ENCODE data around the gene CDH23. TPM values are rescaled to one million over a fixed set of nuclear protein-coding genes. Genes with fewer than 3 reads are reported as not detected.

Gene CDH23
- total and polyA plus RNA-seq, 9 of the 15 experiments (the other 6 are each of a cell fraction or from before 2014, with no cell fraction given), result 0.18 to 1.2 (median 0.47) TPM

DNA sequence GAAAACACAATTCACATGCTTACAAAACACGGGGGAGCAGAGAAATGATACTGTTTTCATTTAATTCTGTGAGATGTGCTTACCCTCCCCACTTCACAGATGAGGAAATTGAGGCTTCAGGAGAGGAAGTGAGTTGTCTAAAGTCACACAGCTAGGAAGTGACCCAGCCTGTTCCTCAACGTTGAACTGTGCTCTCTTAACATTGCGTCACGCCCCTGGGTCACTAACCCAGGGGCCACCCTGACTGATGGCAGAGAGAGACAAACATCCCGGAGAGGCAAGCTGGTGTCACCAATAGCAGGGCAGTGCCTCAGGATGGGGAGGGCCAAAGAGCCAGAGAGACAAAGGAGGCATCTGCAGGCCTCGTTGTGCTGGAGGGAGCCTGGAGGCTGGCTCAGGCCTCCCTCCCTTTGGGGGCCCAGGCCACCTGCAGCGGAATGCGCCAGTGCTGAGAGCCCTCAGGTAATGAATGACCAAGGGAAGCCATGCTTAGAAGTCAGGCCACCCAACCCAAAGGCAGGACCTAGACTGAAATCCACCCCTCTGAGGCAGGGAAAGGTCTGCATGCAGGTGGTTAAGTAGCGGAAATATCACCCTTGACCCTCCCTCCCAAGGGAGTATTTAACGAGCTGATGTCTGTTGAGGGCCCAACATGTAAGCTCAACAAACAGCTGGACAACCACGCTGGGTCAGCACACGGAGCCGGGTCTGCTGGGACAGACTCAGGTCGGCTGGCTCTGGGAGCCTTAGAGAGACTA is 241.5 kb downstream of the CDH23 start (continued):
- TF ChIP-seq, protein P1, sequence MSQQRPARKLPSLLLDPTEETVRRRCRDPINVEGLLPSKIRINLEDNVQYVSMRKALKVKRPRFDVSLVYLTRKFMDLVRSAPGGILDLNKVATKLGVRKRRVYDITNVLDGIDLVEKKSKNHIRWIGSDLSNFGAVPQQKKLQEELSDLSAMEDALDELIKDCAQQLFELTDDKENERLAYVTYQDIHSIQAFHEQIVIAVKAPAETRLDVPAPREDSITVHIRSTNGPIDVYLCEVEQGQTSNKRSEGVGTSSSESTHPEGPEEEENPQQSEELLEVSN (IDR thresholded peaks at IDR 0.05; ENCODE audit: borderline replicate concordance in 1 of 2, extremely low read depth in 1 of 2, insufficient read depth in 1 of 2, insufficient read length in 1 of 2, low read depth in 1 of 2, low read length in 1 of 2, poor library complexity in 1 of 2, severe bottlenecking in 1 of 2), result peak in 1 of 2 experiments; percentile 35
- no peak for TF ChIP-seq MED1 (CRISPR knock-in tag; IDR thresholded peaks at IDR 0.05; ENCODE audit: borderline replicate concordance)
- TF ChIP-seq, protein P2, sequence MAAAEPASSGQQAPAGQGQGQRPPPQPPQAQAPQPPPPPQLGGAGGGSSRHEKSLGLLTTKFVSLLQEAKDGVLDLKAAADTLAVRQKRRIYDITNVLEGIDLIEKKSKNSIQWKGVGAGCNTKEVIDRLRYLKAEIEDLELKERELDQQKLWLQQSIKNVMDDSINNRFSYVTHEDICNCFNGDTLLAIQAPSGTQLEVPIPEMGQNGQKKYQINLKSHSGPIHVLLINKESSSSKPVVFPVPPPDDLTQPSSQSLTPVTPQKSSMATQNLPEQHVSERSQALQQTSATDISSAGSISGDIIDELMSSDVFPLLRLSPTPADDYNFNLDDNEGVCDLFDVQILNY (CRISPR knock-in tag; IDR thresholded peaks at IDR 0.05), result no peak
- no peak for TF ChIP-seq TCF7 (IDR thresholded peaks at IDR 0.05; ENCODE audit: borderline replicate concordance)
- TF ChIP-seq PPARD (CRISPR knock-in tag; IDR thresholded peaks at IDR 0.05), result no peak
- TF ChIP-seq NRF1 (conservative IDR thresholded peaks at IDR 0.05 in 1 of 2, IDR thresholded peaks at IDR 0.05 in 1 of 2), result peak; percentile 49 to 52; a peak in 1 of 4 replicates
- no peak for TF ChIP-seq ZSCAN29 (IDR thresholded peaks at IDR 0.05)
- TF ChIP-seq, protein P3, sequence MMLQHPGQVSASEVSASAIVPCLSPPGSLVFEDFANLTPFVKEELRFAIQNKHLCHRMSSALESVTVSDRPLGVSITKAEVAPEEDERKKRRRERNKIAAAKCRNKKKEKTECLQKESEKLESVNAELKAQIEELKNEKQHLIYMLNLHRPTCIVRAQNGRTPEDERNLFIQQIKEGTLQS (IDR thresholded peaks at IDR 0.05), result peak; percentile 96
- TF ChIP-seq, protein P3 (CRISPR knock-in tag; conservative IDR thresholded peaks at IDR 0.05), result peak; percentile 27; the same call in 1 of the 2 replicates
- no peak for TF ChIP-seq ZNF263 (CRISPR knock-in tag; IDR thresholded peaks at IDR 0.05; ENCODE audit: borderline replicate concordance)
- no peak for TF ChIP-seq SP1 (CRISPR knock-in tag; IDR thresholded peaks at IDR 0.05)
- no peak for TF ChIP-seq POLR2AphosphoS2 (IDR thresholded peaks at IDR 0.05; ENCODE audit: low read length)
- TF ChIP-seq STAG1 (CRISPR knock-in tag; IDR thresholded peaks at IDR 0.05; ENCODE audit: borderline replicate concordance), result no peak
- TF ChIP-seq FOXM1 (IDR thresholded peaks at IDR 0.05; ENCODE audit: low read depth), result 0 out of 2 replicates have a peak, but pooled peaks have one; percentile 23
- TF ChIP-seq FOXM1 (CRISPR knock-in tag; IDR thresholded peaks at IDR 0.05; ENCODE audit: low read depth), result no peak
- peak; percentile 70 for TF ChIP-seq RBBP5 (IDR thresholded peaks at IDR 0.05; ENCODE audit: borderline replicate concordance, insufficient read depth, low read length, poor library complexity, severe bottlenecking)
- TF ChIP-seq, protein P4, sequence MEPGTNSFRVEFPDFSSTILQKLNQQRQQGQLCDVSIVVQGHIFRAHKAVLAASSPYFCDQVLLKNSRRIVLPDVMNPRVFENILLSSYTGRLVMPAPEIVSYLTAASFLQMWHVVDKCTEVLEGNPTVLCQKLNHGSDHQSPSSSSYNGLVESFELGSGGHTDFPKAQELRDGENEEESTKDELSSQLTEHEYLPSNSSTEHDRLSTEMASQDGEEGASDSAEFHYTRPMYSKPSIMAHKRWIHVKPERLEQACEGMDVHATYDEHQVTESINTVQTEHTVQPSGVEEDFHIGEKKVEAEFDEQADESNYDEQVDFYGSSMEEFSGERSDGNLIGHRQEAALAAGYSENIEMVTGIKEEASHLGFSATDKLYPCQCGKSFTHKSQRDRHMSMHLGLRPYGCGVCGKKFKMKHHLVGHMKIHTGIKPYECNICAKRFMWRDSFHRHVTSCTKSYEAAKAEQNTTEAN (CRISPR knock-in tag; IDR thresholded peaks at IDR 0.05), result no peak
- TF ChIP-seq, protein P5, sequence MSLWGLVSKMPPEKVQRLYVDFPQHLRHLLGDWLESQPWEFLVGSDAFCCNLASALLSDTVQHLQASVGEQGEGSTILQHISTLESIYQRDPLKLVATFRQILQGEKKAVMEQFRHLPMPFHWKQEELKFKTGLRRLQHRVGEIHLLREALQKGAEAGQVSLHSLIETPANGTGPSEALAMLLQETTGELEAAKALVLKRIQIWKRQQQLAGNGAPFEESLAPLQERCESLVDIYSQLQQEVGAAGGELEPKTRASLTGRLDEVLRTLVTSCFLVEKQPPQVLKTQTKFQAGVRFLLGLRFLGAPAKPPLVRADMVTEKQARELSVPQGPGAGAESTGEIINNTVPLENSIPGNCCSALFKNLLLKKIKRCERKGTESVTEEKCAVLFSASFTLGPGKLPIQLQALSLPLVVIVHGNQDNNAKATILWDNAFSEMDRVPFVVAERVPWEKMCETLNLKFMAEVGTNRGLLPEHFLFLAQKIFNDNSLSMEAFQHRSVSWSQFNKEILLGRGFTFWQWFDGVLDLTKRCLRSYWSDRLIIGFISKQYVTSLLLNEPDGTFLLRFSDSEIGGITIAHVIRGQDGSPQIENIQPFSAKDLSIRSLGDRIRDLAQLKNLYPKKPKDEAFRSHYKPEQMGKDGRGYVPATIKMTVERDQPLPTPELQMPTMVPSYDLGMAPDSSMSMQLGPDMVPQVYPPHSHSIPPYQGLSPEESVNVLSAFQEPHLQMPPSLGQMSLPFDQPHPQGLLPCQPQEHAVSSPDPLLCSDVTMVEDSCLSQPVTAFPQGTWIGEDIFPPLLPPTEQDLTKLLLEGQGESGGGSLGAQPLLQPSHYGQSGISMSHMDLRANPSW (CRISPR knock-in tag; IDR thresholded peaks at IDR 0.05), result no peak; the same call in none of the 2 replicates
- no peak; the same call in 1 of the 2 replicates for TF ChIP-seq CBFB (CRISPR knock-in tag; IDR thresholded peaks at IDR 0.05)
